ENCODE measurements around the gene ZC3HAV1. TPM values are rescaled to one million over a fixed set of nuclear protein-coding genes. Genes with fewer than 3 reads are reported as not detected.

The ZC3HAV1 gene
- total RNA-seq: 10 to 100 TPM; 30.2 to 47.6 (median 33.5) TPM

DNA sequence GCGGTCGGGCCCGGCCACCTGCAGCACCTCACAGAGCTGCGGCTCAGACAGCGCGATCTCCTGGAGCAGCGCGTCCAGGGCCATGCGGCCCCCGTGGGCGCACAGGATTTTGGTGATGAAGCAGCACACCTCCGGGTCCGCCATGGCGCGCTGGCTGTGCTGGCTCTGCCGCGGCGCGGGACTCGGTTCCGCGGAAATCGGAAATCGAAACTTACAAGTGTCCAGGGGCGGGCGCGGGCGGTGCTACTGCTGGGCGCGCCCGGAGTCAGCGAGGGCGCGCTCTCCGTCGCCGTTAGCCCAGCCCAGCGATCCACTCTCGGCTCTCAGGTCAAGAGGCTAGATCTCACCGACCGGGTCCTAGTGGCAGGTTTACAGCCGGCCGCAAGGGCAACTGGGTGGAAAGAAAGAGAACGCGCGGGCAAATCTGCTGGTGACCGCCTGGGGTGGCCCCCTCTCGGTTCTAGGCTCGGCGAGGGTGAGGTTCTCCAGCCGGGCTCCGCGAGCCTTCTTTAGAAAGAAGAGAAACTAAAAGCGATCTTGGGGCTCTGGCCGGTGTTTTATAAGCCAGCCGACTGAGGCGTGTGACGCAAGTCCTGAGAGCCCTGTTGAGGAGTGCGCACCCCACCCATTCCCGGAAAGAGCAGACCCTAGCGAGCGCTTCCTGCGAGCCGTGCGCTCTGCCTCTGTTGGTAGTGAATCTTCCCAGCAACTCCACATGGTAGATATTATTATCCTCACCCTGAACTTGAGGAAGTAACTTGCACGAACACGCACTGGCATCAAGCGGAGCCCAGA lies at the start of gene ZC3HAV1:
Gene ZC3HAV1, minus strand, starts transcription at position 533 of the 795 bp plus-strand sequence. Its CDS starts 389 bp downstream, at position 144.
- peak in 2 of 4 donors; percentile 21 to 83 for TF ChIP-seq EP300 (IDR thresholded peaks at IDR 0.05)
- TF ChIP-seq, protein P1, sequence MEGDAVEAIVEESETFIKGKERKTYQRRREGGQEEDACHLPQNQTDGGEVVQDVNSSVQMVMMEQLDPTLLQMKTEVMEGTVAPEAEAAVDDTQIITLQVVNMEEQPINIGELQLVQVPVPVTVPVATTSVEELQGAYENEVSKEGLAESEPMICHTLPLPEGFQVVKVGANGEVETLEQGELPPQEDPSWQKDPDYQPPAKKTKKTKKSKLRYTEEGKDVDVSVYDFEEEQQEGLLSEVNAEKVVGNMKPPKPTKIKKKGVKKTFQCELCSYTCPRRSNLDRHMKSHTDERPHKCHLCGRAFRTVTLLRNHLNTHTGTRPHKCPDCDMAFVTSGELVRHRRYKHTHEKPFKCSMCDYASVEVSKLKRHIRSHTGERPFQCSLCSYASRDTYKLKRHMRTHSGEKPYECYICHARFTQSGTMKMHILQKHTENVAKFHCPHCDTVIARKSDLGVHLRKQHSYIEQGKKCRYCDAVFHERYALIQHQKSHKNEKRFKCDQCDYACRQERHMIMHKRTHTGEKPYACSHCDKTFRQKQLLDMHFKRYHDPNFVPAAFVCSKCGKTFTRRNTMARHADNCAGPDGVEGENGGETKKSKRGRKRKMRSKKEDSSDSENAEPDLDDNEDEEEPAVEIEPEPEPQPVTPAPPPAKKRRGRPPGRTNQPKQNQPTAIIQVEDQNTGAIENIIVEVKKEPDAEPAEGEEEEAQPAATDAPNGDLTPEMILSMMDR (IDR thresholded peaks at IDR 0.05): peak in 5 of 6 experiments; percentile 14 to 65 (median 44)
- peak; percentile 73 to 87 for TF ChIP-seq POLR2AphosphoS5 (IDR thresholded peaks at IDR 0.05)
- peak in 3 of 4 donors; percentile 63 to 84 (median 81) for TF ChIP-seq POLR2A (IDR thresholded peaks at IDR 0.05)
- no peaks in the 10 kb centered on the region for H3K36me3 ChIP-seq
- no peaks in the 10 kb centered on the region for H3K9me3 ChIP-seq
- DNase-seq (peak; percentile 93 to 95), ATAC-seq (ENCODE audit: low FRiP score in 2 of 2) (peak; percentile 96 to 97)
- H3K27me3 ChIP-seq: no peaks in the 10 kb centered on the region
- H3K4me3 ChIP-seq: peak within 1 kb of the TSS; percentile 72 to 98 (median 76)
- peak within 1 kb of the TSS; percentile 97 to 99 (median 98) for H3K27ac ChIP-seq
- peaks cover 9 to 29% (median 16%) of the 10 kb centered on the region in 4 donors for H3K4me1 ChIP-seq
- 0 to 1% methylated on average over 25 to 62 of the region's 68 CpGs for WGBS, 2 donors

DNA sequence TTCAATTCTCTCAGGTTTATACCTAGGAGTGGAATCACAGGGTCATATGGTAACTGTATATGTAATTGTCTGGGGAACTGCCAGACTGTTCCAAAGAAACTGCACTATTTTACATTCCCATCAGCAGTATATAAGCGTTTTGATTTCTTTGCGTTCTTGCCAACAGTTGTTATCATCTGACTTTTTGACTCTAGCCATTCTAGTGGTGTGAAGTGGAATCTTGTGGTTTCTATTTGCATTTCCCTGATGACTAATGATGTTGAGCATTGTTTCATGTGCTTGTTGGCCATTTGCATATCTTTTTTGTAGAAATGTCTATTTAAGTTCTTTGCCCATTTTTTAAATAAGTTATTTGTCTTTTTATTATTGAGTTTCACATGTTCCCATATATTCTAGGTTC lies 44.3 kb upstream of the ZC3HAV1 start:
- Histone ChIP-seq H3K27ac (no peak overlapping the region), H3K9me3 (peaks cover 0 to 2% (median 0%) of the 10 kb centered on the region in 4 donors), H3K27me3 (no peaks in the 10 kb centered on the region), H3K4me3 (no peak overlapping the region), H3K4me1 (no peaks in the 10 kb centered on the region), H3K36me3 (peaks cover 0 to 2% (median 0%) of the 10 kb centered on the region in 4 donors)
- no peak for ATAC-seq (ENCODE audit: low FRiP score in 2 of 2)
- no peak for DNase-seq
- 44 to 45% methylated on average over 2 of the region's 2 CpGs for WGBS, 2 donors
- no peak for TF ChIP-seq POLR2A (IDR thresholded peaks at IDR 0.05)
- TF ChIP-seq, protein P1 (IDR thresholded peaks at IDR 0.05): no peak
- TF ChIP-seq EP300 (IDR thresholded peaks at IDR 0.05): peak in 1 of 4 donors; percentile 81
- no peak for TF ChIP-seq POLR2AphosphoS5 (IDR thresholded peaks at IDR 0.05)

DNA sequence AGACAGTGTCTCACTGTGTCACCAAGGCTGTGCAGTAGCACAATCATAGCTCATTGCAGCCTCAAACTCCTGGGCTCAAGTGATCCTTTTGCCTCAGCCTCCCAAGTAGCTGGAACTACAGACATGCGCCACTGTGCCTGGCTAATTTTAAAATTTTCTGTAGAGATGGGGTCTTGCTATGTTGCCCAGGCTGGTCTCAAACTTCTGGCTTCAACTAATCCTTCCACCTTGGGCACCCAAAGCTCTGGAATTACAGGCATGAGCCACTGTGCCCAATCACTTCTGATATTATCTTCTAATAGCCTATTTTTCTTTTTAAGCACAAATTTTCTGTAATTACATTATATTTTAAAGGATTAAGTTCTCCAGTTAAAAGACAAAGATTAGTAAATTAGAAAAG lies 42.6 kb upstream of the ZC3HAV1 start:
- Histone ChIP-seq H3K27ac (no peak overlapping the region), H3K36me3 (peaks cover 0 to 12% (median 0%) of the 10 kb centered on the region in 4 donors), H3K4me3 (no peak overlapping the region), H3K9me3 (no peaks in the 10 kb centered on the region), H3K4me1 (no peaks in the 10 kb centered on the region), H3K27me3 (no peaks in the 10 kb centered on the region)
- ATAC-seq (ENCODE audit: low FRiP score in 2 of 2) (no peak), DNase-seq (no peak)
- 91 to 100% methylated on average over 1 of the region's 1 CpG for WGBS, 2 donors
- TF ChIP-seq, protein P1 (IDR thresholded peaks at IDR 0.05): no peak
- TF ChIP-seq POLR2A (IDR thresholded peaks at IDR 0.05) (no peak), POLR2AphosphoS5 (IDR thresholded peaks at IDR 0.05) (no peak), EP300 (IDR thresholded peaks at IDR 0.05) (no peak)

DNA sequence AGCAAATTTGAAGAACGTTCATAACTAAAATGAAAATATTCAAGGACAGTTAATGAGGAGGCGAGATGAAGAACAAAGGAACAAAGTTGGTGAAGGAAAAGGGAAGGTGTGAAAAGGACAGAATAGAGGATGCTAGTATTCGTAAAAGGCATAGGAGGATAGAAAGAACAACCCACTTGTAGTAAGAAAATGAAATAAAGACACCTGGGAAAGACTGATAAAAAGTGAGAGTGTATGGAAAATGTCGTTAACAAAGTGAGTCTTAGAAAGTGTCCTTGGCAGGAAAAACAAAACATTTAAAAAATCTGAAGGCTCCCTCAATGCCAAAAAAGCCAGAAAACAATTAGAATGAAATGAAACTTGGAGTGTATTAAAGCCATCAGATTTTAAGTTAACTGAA lies 29.6 kb upstream of the ZC3HAV1 start:
- DNase-seq (no peak), ATAC-seq (ENCODE audit: low FRiP score in 2 of 2) (no peak)
- Histone ChIP-seq H3K4me3 (no peak overlapping the region), H3K36me3 (peaks cover 0 to 6% (median 2%) of the 10 kb centered on the region in 4 donors), H3K27me3 (no peaks in the 10 kb centered on the region), H3K4me1 (peaks cover 3 to 7% (median 5%) of the 10 kb centered on the region in 4 donors), H3K27ac (no peak overlapping the region), H3K9me3 (no peaks in the 10 kb centered on the region)
- no peak for TF ChIP-seq EP300 (IDR thresholded peaks at IDR 0.05)
- TF ChIP-seq, protein P1 (IDR thresholded peaks at IDR 0.05): no peak
- no peak for TF ChIP-seq POLR2A (IDR thresholded peaks at IDR 0.05)
- TF ChIP-seq POLR2AphosphoS5 (IDR thresholded peaks at IDR 0.05): no peak
- WGBS, 2 donors: 82 to 90% methylated on average over 4 of the region's 4 CpGs

All from upper lobe of left lung (tissue), 6 donors.